ENCODE measurements around the gene MAGI3. TPM values are rescaled to one million over a fixed set of nuclear protein-coding genes. Genes with fewer than 3 reads are reported as not detected.

MAGI3 gene
- total and polyA plus RNA-seq, 11 donors, result 2.1 to 10.0 (median 8.1) TPM

GRCh38 chr1:113648478-113648877 is 258.2 kb downstream of the MAGI3 start:
- Histone ChIP-seq H3K4me3 (no peak overlapping the region), H3K4me1 (no peaks in the 10 kb centered on the region), H3K9me3 (no peaks in the 10 kb centered on the region), H3K36me3 (peaks cover 0 to 54% (median 10%) of the 10 kb centered on the region in 9 donors), H3K27me3 (no peaks in the 10 kb centered on the region), H3K27ac (no peak overlapping the region)
- DNase-seq, result no peak
- TF ChIP-seq POLR2A (IDR thresholded peaks at IDR 0.05) (no peak), CTCF (IDR thresholded peaks at IDR 0.05) (no peak)
- no peak for ATAC-seq
- intact Hi-C loops (cut with DNase I), result no loop called here

GRCh38 chr1:113652771-113653170 is 262.5 kb downstream of the MAGI3 start:
- TF ChIP-seq POLR2A (IDR thresholded peaks at IDR 0.05) (no peak), CTCF (IDR thresholded peaks at IDR 0.05) (no peak)
- Histone ChIP-seq H3K36me3 (peaks cover 0 to 54% (median 4%) of the 10 kb centered on the region in 9 donors), H3K27me3 (no peaks in the 10 kb centered on the region), H3K4me1 (peaks cover 0 to 10% (median 0%) of the 10 kb centered on the region in 12 donors), H3K4me3 (no peak overlapping the region), H3K9me3 (no peaks in the 10 kb centered on the region), H3K27ac (no peak overlapping the region)
- ATAC-seq (no peak), DNase-seq (no peak)
- intact Hi-C loops (cut with DNase I), result no loop called here

GRCh38 chr1:113653741-113654140 is 263.4 kb downstream of the MAGI3 start:
- Histone ChIP-seq H3K27me3 (no peaks in the 10 kb centered on the region), H3K9me3 (no peaks in the 10 kb centered on the region), H3K4me3 (no peak overlapping the region), H3K36me3 (peaks cover 0 to 45% (median 4%) of the 10 kb centered on the region in 9 donors), H3K4me1 (peaks cover 0 to 15% (median 0%) of the 10 kb centered on the region in 12 donors), H3K27ac (no peak overlapping the region)
- ATAC-seq (no peak), DNase-seq (no peak)
- no peak for TF ChIP-seq CTCF (IDR thresholded peaks at IDR 0.05)
- TF ChIP-seq POLR2A (IDR thresholded peaks at IDR 0.05), result no peak
- 92 to 97% (median 95%) methylated on average over 5 of the region's 5 CpGs for WGBS, 4 donors
- intact Hi-C loops (cut with DNase I), result no loop called here

GRCh38 chr1:113654883-113655282 is 264.6 kb downstream of the MAGI3 start:
- 93 to 97% (median 97%) methylated on average over 2 of the region's 2 CpGs for WGBS, 4 donors
- Histone ChIP-seq H3K9me3 (no peaks in the 10 kb centered on the region), H3K27me3 (no peaks in the 10 kb centered on the region), H3K4me1 (peaks cover 0 to 16% (median 2%) of the 10 kb centered on the region in 12 donors), H3K36me3 (peaks cover 0 to 39% (median 4%) of the 10 kb centered on the region in 9 donors), H3K27ac (no peak overlapping the region), H3K4me3 (no peak overlapping the region)
- TF ChIP-seq CTCF (IDR thresholded peaks at IDR 0.05), result no peak
- TF ChIP-seq POLR2A (IDR thresholded peaks at IDR 0.05), result no peak
- ATAC-seq (no peak), DNase-seq (no peak)
- intact Hi-C loops (cut with DNase I), result no loop called here
